ENCODE measurements around the gene RNF14.

The RNF14 gene

DNA sequence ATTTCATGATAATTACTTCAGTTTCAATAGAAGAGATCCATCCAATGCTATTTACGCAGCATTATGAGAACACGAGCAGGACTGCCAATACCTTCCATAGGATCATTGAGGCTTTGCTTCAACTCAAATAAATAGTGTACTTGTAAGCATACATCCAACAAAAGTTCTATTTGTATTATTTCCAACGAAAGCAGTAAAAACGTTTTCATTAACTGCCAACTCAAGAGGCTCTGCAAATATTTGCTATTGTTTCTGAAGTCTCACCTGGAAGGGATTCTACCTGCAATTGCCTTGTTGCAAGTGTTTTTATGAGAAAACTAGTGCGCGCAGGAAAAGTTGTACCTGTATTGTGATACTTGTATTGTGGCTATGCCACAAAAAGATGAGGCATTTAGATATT is 54.9 kb downstream of the RNF14 start:
- Histone ChIP-seq H4K8ac (ENCODE audit: low read depth, low read length) (no peak overlapping the region), H3K4ac (ENCODE audit: low read length) (no peak overlapping the region), H3K79me1 (ENCODE audit: low read depth, low read length) (no peaks in the 10 kb centered on the region), H2BK5ac (ENCODE audit: low read length) (no peak overlapping the region), H3K14ac (ENCODE audit: low read length) (no peak overlapping the region), H2AK5ac (ENCODE audit: low read depth, low read length) (no peak overlapping the region), H3K23ac (ENCODE audit: low read depth, low read length, poor library complexity) (no peak overlapping the region), H3K36me3 (replicated peaks in 1 of 2; ENCODE audit: control insufficient read depth in 2 of 2, insufficient read depth in 2 of 2, low read length in 2 of 2) (no peaks in the 10 kb centered on the region), H3K9ac (ENCODE audit: low read depth, low read length, poor library complexity) (no peak overlapping the region), H2BK120ac (ENCODE audit: low read depth, low read length) (no peak overlapping the region), H2BK15ac (ENCODE audit: low read length) (no peak overlapping the region), H3K18ac (ENCODE audit: low read length) (no peak overlapping the region), H3K4me3 (ENCODE audit: low read length in 2 of 2) (no peak overlapping the region), H2AFZ (ENCODE audit: low read length) (no peak overlapping the region), H3K9me3 (replicated peaks in 1 of 2; ENCODE audit: control insufficient read depth in 2 of 2, insufficient read depth in 1 of 2, low read depth in 1 of 2, low read length in 2 of 2) (peaks cover 0 to 3% of the 10 kb centered on the region in 2 donors), H3K27ac (replicated peaks; ENCODE audit: low read length) (no peak overlapping the region), H3K4me1 (ENCODE audit: control insufficient read depth in 2 of 2, insufficient read depth in 1 of 2, low read depth in 1 of 2, low read length in 2 of 2) (peaks cover 0 to 3% of the 10 kb centered on the region in 2 donors), H2BK12ac (ENCODE audit: low read length) (no peak overlapping the region), H4K91ac (ENCODE audit: low read depth, low read length, poor library complexity) (no peak overlapping the region), H3K4me2 (ENCODE audit: insufficient read depth, low read length, poor library complexity, severe bottlenecking) (no peak overlapping the region), H3K27me3 (ENCODE audit: control insufficient read depth in 3 of 3, insufficient read depth in 3 of 3, low read depth in 1 of 3, low read length in 3 of 3) (no peaks in the 10 kb centered on the region)
- whole genome bisulfite sequencing, 2 donors (ENCODE audit: extremely low coverage in 2 of 2, insufficient read length in 2 of 2, insufficient replicate concordance in 1 of 2): no CpG with 5 or more reads among the region's 6 CpGs
- no peak for DNase-seq (ENCODE audit: low spot score)

DNA sequence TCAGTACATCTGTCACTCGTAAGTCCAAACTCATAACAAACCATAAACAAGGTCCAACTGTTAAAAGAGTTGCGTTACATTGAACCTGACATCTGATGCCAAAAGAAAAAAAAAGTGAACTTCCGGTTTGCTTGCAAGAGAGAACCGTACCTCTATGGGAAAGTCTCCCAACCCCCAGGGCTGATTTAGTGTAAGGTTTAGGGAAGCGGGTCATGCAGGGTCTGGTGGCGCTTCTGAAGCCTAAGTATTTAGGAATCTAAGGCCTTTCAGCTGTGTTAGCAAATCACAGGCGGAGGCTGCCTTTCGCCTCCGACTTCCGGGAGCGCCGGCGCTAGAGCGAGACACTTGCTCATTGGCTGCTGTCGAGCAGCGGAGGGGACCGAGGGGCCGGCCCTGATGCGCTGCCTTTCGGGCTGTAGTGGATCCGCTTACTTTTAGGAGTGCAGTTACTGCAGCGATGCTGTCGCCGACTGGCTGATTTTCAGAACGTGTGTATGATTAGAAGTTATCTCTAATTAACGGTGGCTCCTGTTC is 55.9 kb downstream of the RNF14 start:
- Histone ChIP-seq H3K9ac (ENCODE audit: low read depth, low read length, poor library complexity) (no peak overlapping the region), H3K4ac (ENCODE audit: low read length) (no peak overlapping the region), H3K79me1 (ENCODE audit: low read depth, low read length) (no peaks in the 10 kb centered on the region), H3K4me2 (ENCODE audit: insufficient read depth, low read length, poor library complexity, severe bottlenecking) (peak overlapping the region; percentile 54), H2BK5ac (ENCODE audit: low read length) (no peak overlapping the region), H3K14ac (ENCODE audit: low read length) (no peak overlapping the region), H3K36me3 (replicated peaks in 1 of 2; ENCODE audit: control insufficient read depth in 2 of 2, insufficient read depth in 2 of 2, low read length in 2 of 2) (no peaks in the 10 kb centered on the region), H3K18ac (ENCODE audit: low read length) (peak overlapping the region; percentile 11), H3K27me3 (ENCODE audit: control insufficient read depth in 3 of 3, insufficient read depth in 3 of 3, low read depth in 1 of 3, low read length in 3 of 3) (no peaks in the 10 kb centered on the region), H2AK5ac (ENCODE audit: low read depth, low read length) (no peak overlapping the region), H4K8ac (ENCODE audit: low read depth, low read length) (no peak overlapping the region), H3K27ac (replicated peaks; ENCODE audit: low read length) (peak overlapping the region; percentile 81), H3K23ac (ENCODE audit: low read depth, low read length, poor library complexity) (no peak overlapping the region), H3K4me1 (ENCODE audit: control insufficient read depth in 2 of 2, insufficient read depth in 1 of 2, low read depth in 1 of 2, low read length in 2 of 2) (peaks cover 0 to 3% of the 10 kb centered on the region in 2 donors), H2BK15ac (ENCODE audit: low read length) (no peak overlapping the region), H3K4me3 (ENCODE audit: low read length in 2 of 2) (peak overlapping the region; percentile 48 to 69), H4K91ac (ENCODE audit: low read depth, low read length, poor library complexity) (no peak overlapping the region), H2AFZ (ENCODE audit: low read length) (peak overlapping the region; percentile 77), H2BK12ac (ENCODE audit: low read length) (no peak overlapping the region), H3K9me3 (replicated peaks in 1 of 2; ENCODE audit: control insufficient read depth in 2 of 2, insufficient read depth in 1 of 2, low read depth in 1 of 2, low read length in 2 of 2) (peaks cover 0 to 3% of the 10 kb centered on the region in 2 donors), H2BK120ac (ENCODE audit: low read depth, low read length) (no peak overlapping the region)
- WGBS, 2 donors (ENCODE audit: extremely low coverage in 2 of 2, insufficient read length in 2 of 2, insufficient replicate concordance in 1 of 2): no CpG with 5 or more reads among the region's 26 CpGs
- DNase-seq (ENCODE audit: low spot score): peak; percentile 77

DNA sequence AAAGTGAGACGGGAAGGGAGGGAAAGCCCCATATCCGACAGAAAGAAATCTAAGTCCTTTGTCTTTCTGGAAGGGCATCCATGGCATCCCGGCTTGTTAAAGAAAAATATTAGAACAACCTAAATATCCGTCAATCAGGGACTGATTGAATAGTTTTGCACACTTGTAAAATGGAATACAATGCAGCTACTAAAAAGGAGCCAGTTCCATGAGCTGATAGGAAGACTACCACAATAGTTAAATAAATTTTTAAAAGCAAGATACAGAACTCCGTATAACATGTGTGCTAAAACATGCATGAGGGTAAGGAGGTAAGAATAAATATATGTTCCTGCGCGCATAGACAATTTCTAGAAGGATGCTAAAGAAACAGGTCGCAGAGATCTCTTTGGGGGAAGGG is 56.7 kb downstream of the RNF14 start:
- no peak overlapping the region for H3K18ac ChIP-seq (ENCODE audit: low read length)
- H3K27me3 ChIP-seq (ENCODE audit: control insufficient read depth in 3 of 3, insufficient read depth in 3 of 3, low read depth in 1 of 3, low read length in 3 of 3): no peaks in the 10 kb centered on the region
- peaks cover 0 to 5% of the 10 kb centered on the region in 2 donors for H3K4me1 ChIP-seq (ENCODE audit: control insufficient read depth in 2 of 2, insufficient read depth in 1 of 2, low read depth in 1 of 2, low read length in 2 of 2)
- H3K36me3 ChIP-seq (replicated peaks in 1 of 2; ENCODE audit: control insufficient read depth in 2 of 2, insufficient read depth in 2 of 2, low read length in 2 of 2): no peaks in the 10 kb centered on the region
- peak overlapping the region; percentile 54 for H3K4me2 ChIP-seq (ENCODE audit: insufficient read depth, low read length, poor library complexity, severe bottlenecking)
- H3K79me1 ChIP-seq (ENCODE audit: low read depth, low read length): no peaks in the 10 kb centered on the region
- H4K91ac ChIP-seq (ENCODE audit: low read depth, low read length, poor library complexity): no peak overlapping the region
- no peak overlapping the region for H2BK5ac ChIP-seq (ENCODE audit: low read length)
- no peak overlapping the region for H4K8ac ChIP-seq (ENCODE audit: low read depth, low read length)
- H3K23ac ChIP-seq (ENCODE audit: low read depth, low read length, poor library complexity): no peak overlapping the region
- H3K9ac ChIP-seq (ENCODE audit: low read depth, low read length, poor library complexity): no peak overlapping the region
- H2BK120ac ChIP-seq (ENCODE audit: low read depth, low read length): no peak overlapping the region
- H3K4me3 ChIP-seq (ENCODE audit: low read length in 2 of 2): peak overlapping the region in 1 of 2 donors; percentile 48
- no peak overlapping the region for H2BK12ac ChIP-seq (ENCODE audit: low read length)
- no peak overlapping the region for H3K14ac ChIP-seq (ENCODE audit: low read length)
- H3K27ac ChIP-seq (replicated peaks; ENCODE audit: low read length): no peak overlapping the region
- H3K9me3 ChIP-seq (replicated peaks in 1 of 2; ENCODE audit: control insufficient read depth in 2 of 2, insufficient read depth in 1 of 2, low read depth in 1 of 2, low read length in 2 of 2): no peaks in the 10 kb centered on the region
- no peak overlapping the region for H3K4ac ChIP-seq (ENCODE audit: low read length)
- no CpG with 5 or more reads among the region's 8 CpGs for WGBS, 2 donors (ENCODE audit: extremely low coverage in 2 of 2, insufficient read length in 2 of 2, insufficient replicate concordance in 1 of 2)
- H2BK15ac ChIP-seq (ENCODE audit: low read length): no peak overlapping the region
- H2AK5ac ChIP-seq (ENCODE audit: low read depth, low read length): no peak overlapping the region
- no peak for DNase-seq (ENCODE audit: low spot score)
- H2AFZ ChIP-seq (ENCODE audit: low read length): peak overlapping the region; percentile 77

DNA sequence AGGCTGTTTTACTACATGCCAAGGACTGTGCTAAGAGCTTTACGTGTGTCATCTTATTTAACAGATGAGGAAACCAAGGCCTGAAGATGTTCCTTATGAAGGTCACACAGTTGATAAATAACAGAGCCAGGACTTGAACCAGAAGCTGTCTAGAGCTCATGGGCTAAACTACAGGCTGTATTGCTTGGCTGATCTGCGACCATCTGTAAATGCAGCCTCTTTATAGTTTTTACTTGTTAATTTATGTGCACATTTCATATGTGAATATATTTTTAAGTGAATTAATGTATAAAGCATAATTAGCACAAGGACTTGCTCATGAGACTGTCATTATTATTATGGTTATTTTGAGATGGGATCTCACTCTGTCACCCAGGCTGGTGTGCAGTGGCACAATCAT is 63.2 kb downstream of the RNF14 start:
- Histone ChIP-seq H2AFZ (ENCODE audit: low read length) (no peak overlapping the region), H3K9ac (ENCODE audit: low read depth, low read length, poor library complexity) (no peak overlapping the region), H3K27ac (replicated peaks; ENCODE audit: low read length) (no peak overlapping the region), H3K18ac (ENCODE audit: low read length) (no peak overlapping the region), H3K4me2 (ENCODE audit: insufficient read depth, low read length, poor library complexity, severe bottlenecking) (no peak overlapping the region), H2BK15ac (ENCODE audit: low read length) (no peak overlapping the region), H4K91ac (ENCODE audit: low read depth, low read length, poor library complexity) (no peak overlapping the region), H3K4me3 (ENCODE audit: low read length in 2 of 2) (no peak overlapping the region), H2AK5ac (ENCODE audit: low read depth, low read length) (no peak overlapping the region), H2BK12ac (ENCODE audit: low read length) (no peak overlapping the region), H3K4ac (ENCODE audit: low read length) (no peak overlapping the region), H3K36me3 (replicated peaks in 1 of 2; ENCODE audit: control insufficient read depth in 2 of 2, insufficient read depth in 2 of 2, low read length in 2 of 2) (no peaks in the 10 kb centered on the region), H3K27me3 (ENCODE audit: control insufficient read depth in 3 of 3, insufficient read depth in 3 of 3, low read depth in 1 of 3, low read length in 3 of 3) (no peaks in the 10 kb centered on the region), H2BK120ac (ENCODE audit: low read depth, low read length) (no peak overlapping the region), H3K14ac (ENCODE audit: low read length) (no peak overlapping the region), H3K4me1 (ENCODE audit: control insufficient read depth in 2 of 2, insufficient read depth in 1 of 2, low read depth in 1 of 2, low read length in 2 of 2) (peaks cover 0 to 2% of the 10 kb centered on the region in 2 donors), H2BK5ac (ENCODE audit: low read length) (no peak overlapping the region), H4K8ac (ENCODE audit: low read depth, low read length) (no peak overlapping the region), H3K9me3 (replicated peaks in 1 of 2; ENCODE audit: control insufficient read depth in 2 of 2, insufficient read depth in 1 of 2, low read depth in 1 of 2, low read length in 2 of 2) (no peaks in the 10 kb centered on the region), H3K79me1 (ENCODE audit: low read depth, low read length) (no peaks in the 10 kb centered on the region), H3K23ac (ENCODE audit: low read depth, low read length, poor library complexity) (no peak overlapping the region)
- no peak for DNase-seq (ENCODE audit: low spot score)
- WGBS, 2 donors (ENCODE audit: extremely low coverage in 2 of 2, insufficient read length in 2 of 2, insufficient replicate concordance in 1 of 2): no CpG with 5 or more reads among the region's 2 CpGs

Measured in neuronal stem cell (in vitro differentiated cells).